HG02840 (cell line): Measurements from ENCODE around the gene SLC66A1.
A peak's percentile ranks its signal among the peaks of the same experiment; 100 is the strongest.
"Not testable (repeated sequence)": the region's sequence is repeated elsewhere in the genome, so short reads cannot be mapped to it uniquely, and the experiment has no call there.

Experiments
- ATAC-seq: cut with Tn5 transposase; IDR thresholded peaks from one replicate; pipeline ENCODE4 v1.9.1; 2021; ENCODE audit warnings: mild to moderate bottlenecking, moderate library complexity, moderate number of reproducible peaks; ENCODE audit not compliant: unreplicated experiment, low FRiP score

Gene SLC66A1

GRCh38 chr1:19304081-19304480 lies 8.0 kb upstream of the SLC66A1 start:
- not testable (repeated sequence) for ATAC-seq

GRCh38 chr1:19305880-19306279 lies 6.2 kb upstream of the SLC66A1 start:
- no peak for ATAC-seq

GRCh38 chr1:19306941-19307340 lies 5.2 kb upstream of the SLC66A1 start:
- ATAC-seq: no peak

- no peak for ATAC-seq
These were observed 4.2 kb upstream of the SLC66A1 start for GRCh38 chr1:19307794-19308508.

GRCh38 chr1:19308509-19308907 lies 3.6 kb upstream of the SLC66A1 start:
- no peak for ATAC-seq

GRCh38 chr1:19309123-19309813 lies 2.9 kb upstream of the SLC66A1 start:
- no peak for ATAC-seq

- ATAC-seq: no peak
These were observed 2.1 kb upstream of the SLC66A1 start for GRCh38 chr1:19310061-19310460.

- no peak for ATAC-seq
These were observed 1.2 kb upstream of the SLC66A1 start for GRCh38 chr1:19310720-19311502.

GRCh38 chr1:19311503-19311930 lies 609 bp upstream of the SLC66A1 start:
- ATAC-seq: no peak

GRCh38 chr1:19312782-19313635 lies 883 bp downstream of the SLC66A1 start:
- peak; percentile 17 for ATAC-seq

GRCh38 chr1:19313636-19313959 lies 1.5 kb downstream of the SLC66A1 start:
- ATAC-seq: no peak

GRCh38 chr1:19313961-19314882 lies 2.1 kb downstream of the SLC66A1 start:
- no peak for ATAC-seq

GRCh38 chr1:19315378-19316198 lies 3.5 kb downstream of the SLC66A1 start:
- no peak for ATAC-seq

GRCh38 chr1:19317126-19317910 lies 5.2 kb downstream of the SLC66A1 start:
- ATAC-seq: no peak

GRCh38 chr1:19319196-19319595 lies 7.1 kb downstream of the SLC66A1 start:
- ATAC-seq: no peak

GRCh38 chr1:19321071-19321470 lies 8.9 kb downstream of the SLC66A1 start:
- no peak for ATAC-seq

- ATAC-seq: no peak
These were observed 10.4 kb downstream of the SLC66A1 start for GRCh38 chr1:19322481-19322880.
